Kidney (tissue), 14 donors: Measurements from ENCODE around the gene HSD17B10. TPM values are rescaled to one million over a fixed set of nuclear protein-coding genes. Genes with fewer than 3 reads are reported as not detected.

Experiments
- DNase-seq, 5 donors: peaks; one replicate each; pipeline ENCODE4 v3.0.0-alpha.2; 2013 to 2020
- FAIRE-seq: peaks from 2 replicates; lab custom pipeline; 2012; peaks lifted over from hg19 to GRCh38; lab: Jason Lieb, UNC
- H3K27ac ChIP-seq, 2 donors: one replicate each; pipeline ENCODE4 v1.7.0; 2013; ENCODE audit warnings: low read depth in 2 of 2, low read length in 2 of 2, inconsistent platforms in 1 of 2
- H3K27me3 ChIP-seq: one replicate; pipeline ENCODE4 v1.7.1; 2013; ENCODE audit warnings: low read length, inconsistent platforms; ENCODE audit not compliant: control insufficient read depth, insufficient read depth
- H3K36me3 ChIP-seq, 3 donors: one replicate each; pipeline versions ENCODE4 v1.7.0 to v1.7.1; 2013; ENCODE audit warnings: low read length in 3 of 3, control low read depth in 1 of 3, inconsistent platforms in 1 of 3; ENCODE audit not compliant: insufficient read depth in 3 of 3, control insufficient read depth in 2 of 3
- H3K4me1 ChIP-seq, 3 donors: one replicate each; pipeline versions ENCODE4 v1.7.0 to v1.7.1; 2013; ENCODE audit warnings: low read length in 3 of 3, inconsistent platforms in 1 of 3, low read depth in 1 of 3; ENCODE audit not compliant: control insufficient read depth in 2 of 3, insufficient read depth in 2 of 3
- H3K4me3 ChIP-seq, 3 donors: one replicate each; pipeline versions ENCODE4 v1.7.0 to v1.8.1; 2013; ENCODE audit warnings: low read length in 3 of 3, control low read depth in 1 of 3, inconsistent platforms in 1 of 3
- H3K9ac ChIP-seq, 3 donors: one replicate each; pipeline versions ENCODE4 v1.7.0 to v1.7.1; 2013; ENCODE audit warnings: low read length in 3 of 3, control low read depth in 1 of 3, inconsistent platforms in 1 of 3
- H3K9me3 ChIP-seq, 3 donors: one replicate each; pipeline versions ENCODE4 v1.7.0 to v1.7.1; 2013; ENCODE audit warnings: low read length in 3 of 3, control low read depth in 1 of 3, inconsistent platforms in 1 of 3; ENCODE audit not compliant: control insufficient read depth in 2 of 3, insufficient read depth in 1 of 3
- CTCF ChIP-seq: IDR thresholded peaks from 3 replicates; pipeline ENCODE4 v1.5.1; 2012; ENCODE audit warnings: mild to moderate bottlenecking, moderate library complexity, borderline replicate concordance; ENCODE audit not compliant: insufficient read depth; ENCODE audit errors: extremely low read depth
- intact Hi-C: fragments of 100-400 bp; cut with DNase I; formaldehyde crosslinking; loops from one replicate; pipeline ENCODE4 v1.11.1; 2022
- polyA plus RNA-seq: library from polyadenylated mRNA; stranded (reverse); fragments of 350-450 nt; fragmentation: Illumina TruSeq; extraction: RNeasy Lipid Tissue Mini Kit (QIAGEN cat#74804); gene quantifications from one replicate; pipeline ENCODE4 v1.2.3, GENCODE V29; 2014; ENCODE audit warnings: low read depth, low replicate concordance; ENCODE audit not compliant: insufficient read depth
- total RNA-seq: library from RNA; stranded (reverse); fragmentation: NEBNext Ultra II Directional; extraction: Animal tissue kit (Norgen Biotek cat#: 25700); gene quantifications from one replicate; pipeline ENCODE4 v1.2.1, GENCODE V29; 2021
- donor health status: control.
- donor health status: control.
- donor health status: control.
- donor health status: control.
- donor health status: control.
- donor health status: DM: yes; HTN: yes; CAD: no.
- donor health status: Normal renal cell carcinoma (clear cell type).

HSD17B10 gene
- total and polyA plus RNA-seq, 2 donors from 2014 or later, result 95.2 to 255 TPM

GRCh38 chrX:53445977-53446376, 11.8 kb upstream of the HSD17B10 start:
- no peak overlapping the region for H3K4me3 ChIP-seq
- no peak overlapping the region for H3K27ac ChIP-seq
- DNase-seq, result peak in 3 of 5 donors; percentile 16 to 35 (median 22)
- FAIRE-seq, result no peak
- H3K4me1 ChIP-seq, result peaks cover 0 to 4% (median 0%) of the 10 kb centered on the region in 3 donors
- H3K27me3 ChIP-seq, result peaks cover 7% of the 10 kb centered on the region
- peak; percentile 33 for TF ChIP-seq CTCF
- no peaks in the 10 kb centered on the region for H3K36me3 ChIP-seq
- no peaks in the 10 kb centered on the region for H3K9me3 ChIP-seq
- H3K9ac ChIP-seq, result no peak overlapping the region
- intact Hi-C loops, result loop anchor here (10.0 kb wide), 1 partner anchor 121 kb away; no protein-coding TSS in a partner anchor

GRCh38 chrX:53442322-53442631, 8.1 kb upstream of the HSD17B10 start:
- peaks cover 0 to 4% (median 0%) of the 10 kb centered on the region in 3 donors for H3K4me1 ChIP-seq
- H3K36me3 ChIP-seq, result no peaks in the 10 kb centered on the region
- FAIRE-seq (no peak), DNase-seq (no peak)
- peaks cover 18% of the 10 kb centered on the region for H3K27me3 ChIP-seq
- TF ChIP-seq CTCF, result no peak
- no peaks in the 10 kb centered on the region for H3K9me3 ChIP-seq
- no peak overlapping the region for H3K27ac ChIP-seq
- no peak overlapping the region for H3K9ac ChIP-seq
- intact Hi-C loops, result loop anchor here (10.0 kb wide), 1 partner anchor 117 kb away; no protein-coding TSS in a partner anchor
- peak overlapping the region in 1 of 3 donors; percentile 56 for H3K4me3 ChIP-seq

- FAIRE-seq (no peak), DNase-seq (peak; percentile 72 to 90 (median 81))
- Histone ChIP-seq H3K27ac (no peak overlapping the region), H3K4me3 (peak overlapping the region; percentile 50 to 72 (median 56)), H3K36me3 (no peaks in the 10 kb centered on the region), H3K9ac (peak overlapping the region in 1 of 3 donors; percentile 22), H3K9me3 (no peaks in the 10 kb centered on the region), H3K27me3 (peaks cover 18% of the 10 kb centered on the region), H3K4me1 (peaks cover 0 to 4% (median 0%) of the 10 kb centered on the region in 3 donors)
- no peak for TF ChIP-seq CTCF
- intact Hi-C loops, result loop anchor here (10.0 kb wide), 1 partner anchor 117 kb away; no protein-coding TSS in a partner anchor
Observed at GRCh38 chrX:53441531-53442321, 7.6 kb upstream of the HSD17B10 start.
